GM12878 (cell line): ENCODE measurements around the gene SLC45A2. TPM values are rescaled to one million over a fixed set of nuclear protein-coding genes. Genes with fewer than 3 reads are reported as not detected.

Experiments
- CBX5 ChIP-seq: sonication (generic); IDR thresholded peaks from 2 replicates; pipeline ENCODE4 v1.6.1; 2016; ENCODE audit warnings: low read depth, moderate library complexity, mild to moderate bottlenecking, inconsistent platforms
- EED ChIP-seq: sonication (generic); IDR thresholded peaks from 2 replicates; pipeline ENCODE4 v1.6.1; 2016; ENCODE audit warnings: antibody characterized with exemption, low read depth
- FOS ChIP-seq: IDR thresholded peaks from 3 replicates; pipeline ENCODE4 v1.6.1; 2011; ENCODE audit warnings: borderline replicate concordance; ENCODE audit not compliant: insufficient read length; ENCODE audit errors: extremely low read depth
- HCFC1 ChIP-seq: fragments of 150-350 bp; IDR thresholded peaks from 2 replicates; pipeline ENCODE4 v1.6.1; 2014; ENCODE audit warnings: low read length
- IKZF2 ChIP-seq, 2 experiments: fragments of 450-650 bp; IDR thresholded peaks; 2 replicates each; pipeline ENCODE4 v1.6.1; 2017; ENCODE audit warnings: mild to moderate bottlenecking in 2 of 2, moderate library complexity in 2 of 2
- MEF2B ChIP-seq: fragments of 450-650 bp; IDR thresholded peaks from 2 replicates; pipeline ENCODE4 v1.6.1; 2018; ENCODE audit warnings: mild to moderate bottlenecking, moderate library complexity; ENCODE audit not compliant: partially characterized antibody, poor library complexity, severe bottlenecking
- MYB ChIP-seq: fragments of 150-350 bp; IDR thresholded peaks from 2 replicates; pipeline ENCODE4 v1.6.1; 2014; ENCODE audit warnings: mild to moderate bottlenecking, low read depth, low read length, borderline replicate concordance
- POLR2AphosphoS5 ChIP-seq: IDR thresholded peaks from 2 replicates; pipeline ENCODE4 v1.6.1; 2011; ENCODE audit warnings: mild to moderate bottlenecking, low read length, inconsistent platforms
- RAD21 ChIP-seq: IDR thresholded peaks from 2 replicates; pipeline ENCODE4 v1.6.1; 2011; ENCODE audit warnings: mild to moderate bottlenecking, low read depth, low read length, moderate library complexity; ENCODE audit not compliant: insufficient read depth
- SMARCA5 ChIP-seq: fragments of 450-650 bp; IDR thresholded peaks from 2 replicates; pipeline ENCODE4 v1.6.1; 2017; ENCODE audit warnings: mild to moderate bottlenecking
- SMC3 ChIP-seq: IDR thresholded peaks from 2 replicates; pipeline ENCODE4 v1.6.1; 2011; ENCODE audit warnings: low read length, improper control_type of control experiment, borderline replicate concordance
- SREBF2 ChIP-seq: IDR thresholded peaks from 2 replicates; pipeline ENCODE4 v1.6.1; 2012; ENCODE audit warnings: mild to moderate bottlenecking, low read length
- SRF ChIP-seq, 2 experiments: IDR thresholded peaks; 2 replicates each; pipeline ENCODE4 v1.6.1; 2011; ENCODE audit warnings: low read depth in 2 of 2, low read length in 2 of 2, mild to moderate bottlenecking in 1 of 2, moderate library complexity in 1 of 2
- SUPT20H ChIP-seq: IDR thresholded peaks from 2 replicates; pipeline ENCODE4 v1.6.1; 2011; ENCODE audit warnings: low read depth, mild to moderate bottlenecking, low read length, moderate library complexity, borderline replicate concordance; ENCODE audit not compliant: control insufficient read depth
- TAF1 ChIP-seq: IDR thresholded peaks from 2 replicates; pipeline ENCODE4 v1.6.1; 2011; ENCODE audit warnings: mild to moderate bottlenecking, low read depth, low read length, borderline replicate concordance
- TARDBP ChIP-seq: IDR thresholded peaks from 2 replicates; pipeline ENCODE4 v1.6.1; 2016; ENCODE audit warnings: borderline replicate concordance
- YY1 ChIP-seq: IDR thresholded peaks from 2 replicates; pipeline ENCODE4 v1.6.1; 2011; ENCODE audit warnings: low read depth, mild to moderate bottlenecking, low read length
- ZBED1 ChIP-seq: IDR thresholded peaks from 2 replicates; pipeline ENCODE4 v1.6.1; 2016; ENCODE audit warnings: borderline replicate concordance
- polyA plus RNA-seq, 11 experiments: library from polyadenylated mRNA; depleted of rRNA in 4 of 11; unstranded in 6 of 11; stranded (reverse) in 5 of 11; fragments of >200 nt; fragmentation: Nextera tagmentation in 4 of 11; fragmentation: Illumina TruSeq in 1 of 11; extraction: Ambion mirVana in 4 of 11; extraction: Trizol in 1 of 11; gene quantifications; 1 replicate in 1 of 11; 2 replicates in 10 of 11; pipeline versions ENCODE4 v1.2.1 to v1.2.3, GENCODE V29; 2011 to 2016; ENCODE audit warnings: inconsistent platforms in 2 of 11, missing spikeins in 2 of 11, low read depth in 1 of 11
- total RNA-seq, 4 experiments: library from RNA; depleted of rRNA in 3 of 4; stranded (reverse); fragments of >200 nt in 3 of 4; fragmentation: Illumina TruSeq in 1 of 4; extraction: Trizol in 1 of 4; gene quantifications; 2 replicates each; pipeline versions ENCODE4 v1.2.1 to v1.2.3, GENCODE V29; 2013 to 2021
- TF ChIP-seq, protein P1 (sequence below): IDR thresholded peaks from 2 replicates; pipeline ENCODE4 v1.6.1; 2011; ENCODE audit warnings: mild to moderate bottlenecking, low read depth, low read length, moderate library complexity; ENCODE audit not compliant: insufficient replicate concordance
- TF ChIP-seq, protein P2 (sequence below): fragments of 450-650 bp; IDR thresholded peaks from 2 replicates; pipeline ENCODE4 v1.6.1; 2017; ENCODE audit warnings: low read depth, mild to moderate bottlenecking, moderate library complexity
- TF ChIP-seq, protein P3 (sequence below): IDR thresholded peaks from 2 replicates; pipeline ENCODE4 v1.6.1; 2011; ENCODE audit warnings: borderline replicate concordance, low read depth, mild to moderate bottlenecking, moderate library complexity, low read length; ENCODE audit not compliant: insufficient read depth, poor library complexity, severe bottlenecking
- TF ChIP-seq, protein P4 (sequence below): fragments of 450-650 bp; IDR thresholded peaks from 2 replicates; pipeline ENCODE4 v1.6.1; 2017; ENCODE audit warnings: borderline replicate concordance
- TF ChIP-seq, protein P5 (sequence below): IDR thresholded peaks from 2 replicates; pipeline ENCODE4 v1.6.1; 2012; ENCODE audit warnings: low read depth, low read length, improper control_type of control experiment

SLC45A2 gene
- total and polyA plus RNA-seq, 10 of the 15 experiments (the other 5 are each of a cell fraction or from before 2014, with no cell fraction given) = 0.06 to 0.07 TPM; not detected in 8

DNA sequence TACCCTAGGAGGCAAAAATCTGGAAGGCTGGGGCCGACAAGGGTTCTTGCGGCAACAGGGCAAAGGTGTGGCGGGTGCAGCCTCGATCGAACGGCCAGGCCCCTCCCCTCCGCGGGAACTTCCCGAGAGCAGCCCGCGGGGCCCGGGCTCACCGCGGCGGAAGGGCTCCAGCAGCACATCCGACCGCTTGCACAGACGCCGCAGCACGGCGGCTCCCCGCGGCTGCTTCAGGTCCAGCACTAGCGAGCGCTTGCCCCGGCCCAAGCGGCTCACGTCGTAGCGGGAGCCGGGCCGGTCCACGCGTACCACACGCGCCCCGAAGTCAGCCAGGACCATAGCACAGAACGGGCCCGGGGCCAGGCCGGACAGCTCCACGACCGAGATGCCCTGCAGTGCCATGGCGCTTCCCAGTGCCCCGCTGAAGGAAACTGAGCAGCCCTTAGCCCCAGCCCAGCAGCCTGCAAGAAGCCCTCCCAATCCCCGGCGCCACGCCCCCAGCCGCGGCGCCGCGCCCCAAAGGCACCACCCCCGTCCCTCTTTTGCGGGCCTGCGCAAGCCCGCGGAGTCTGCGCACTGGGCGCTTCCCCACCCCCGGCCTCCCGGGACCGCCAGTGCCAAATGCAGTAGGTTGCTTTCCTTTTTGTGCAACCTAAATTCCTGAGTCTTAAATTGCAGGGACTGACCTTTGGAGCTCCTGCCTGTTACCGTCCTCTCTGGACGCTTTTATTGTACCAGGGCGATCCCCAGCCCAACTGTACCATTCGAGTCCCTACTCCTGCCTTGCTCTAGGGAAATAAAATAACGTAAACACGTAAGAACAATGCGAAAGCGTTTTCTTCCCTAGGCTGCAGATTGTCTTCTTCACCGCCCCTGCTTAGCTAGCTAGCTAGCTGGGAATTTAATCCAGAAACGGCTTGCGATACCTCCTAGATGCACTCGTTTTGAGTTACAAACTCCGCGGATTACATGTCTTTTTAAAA, 23.4 kb upstream of the SLC45A2 start, which contains the start of gene AMACR (continued):
- TF ChIP-seq, protein P1, sequence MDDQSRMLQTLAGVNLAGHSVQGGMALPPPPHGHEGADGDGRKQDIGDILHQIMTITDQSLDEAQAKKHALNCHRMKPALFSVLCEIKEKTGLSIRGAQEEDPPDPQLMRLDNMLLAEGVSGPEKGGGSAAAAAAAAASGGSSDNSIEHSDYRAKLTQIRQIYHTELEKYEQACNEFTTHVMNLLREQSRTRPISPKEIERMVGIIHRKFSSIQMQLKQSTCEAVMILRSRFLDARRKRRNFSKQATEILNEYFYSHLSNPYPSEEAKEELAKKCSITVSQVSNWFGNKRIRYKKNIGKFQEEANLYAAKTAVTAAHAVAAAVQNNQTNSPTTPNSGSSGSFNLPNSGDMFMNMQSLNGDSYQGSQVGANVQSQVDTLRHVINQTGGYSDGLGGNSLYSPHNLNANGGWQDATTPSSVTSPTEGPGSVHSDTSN = no peak
- TF ChIP-seq SMARCA5 (peak; percentile 87; the same call in 1 of the 2 replicates), POLR2AphosphoS5 (peak; percentile 92), CBX5 (0 out of 2 replicates have a peak, but pooled peaks have one; percentile 40), SRF (IDR thresholded peaks at IDR 0.05; ENCODE audit: low read depth in 2 of 2, low read length in 2 of 2) (0 out of 4 replicates have a peak, but pooled peaks of 1 of the 2 experiments have one; percentile 53), TAF1 (peak; percentile 78; the same call in 1 of the 2 replicates), IKZF2 (IDR thresholded peaks at IDR 0.05) (peak in 1 of 2 experiments; percentile 57; a peak in 2 of 4 replicates), SREBF2 (no peak), MEF2B (peak; percentile 79), TARDBP (0 out of 2 replicates have a peak, but pooled peaks have one; percentile 23), MYB (no peak), ZBED1 (peak; percentile 51; the same call in 1 of the 2 replicates), SUPT20H (no peak), HCFC1 (0 out of 2 replicates have a peak, but pooled peaks have one; percentile 9), RAD21 (no peak), FOS (no peak), SMC3 (no peak), EED (peak; percentile 38; the same call in 1 of the 2 replicates), YY1 (peak; percentile 62; the same call in 1 of the 2 replicates)
- TF ChIP-seq, protein P2, sequence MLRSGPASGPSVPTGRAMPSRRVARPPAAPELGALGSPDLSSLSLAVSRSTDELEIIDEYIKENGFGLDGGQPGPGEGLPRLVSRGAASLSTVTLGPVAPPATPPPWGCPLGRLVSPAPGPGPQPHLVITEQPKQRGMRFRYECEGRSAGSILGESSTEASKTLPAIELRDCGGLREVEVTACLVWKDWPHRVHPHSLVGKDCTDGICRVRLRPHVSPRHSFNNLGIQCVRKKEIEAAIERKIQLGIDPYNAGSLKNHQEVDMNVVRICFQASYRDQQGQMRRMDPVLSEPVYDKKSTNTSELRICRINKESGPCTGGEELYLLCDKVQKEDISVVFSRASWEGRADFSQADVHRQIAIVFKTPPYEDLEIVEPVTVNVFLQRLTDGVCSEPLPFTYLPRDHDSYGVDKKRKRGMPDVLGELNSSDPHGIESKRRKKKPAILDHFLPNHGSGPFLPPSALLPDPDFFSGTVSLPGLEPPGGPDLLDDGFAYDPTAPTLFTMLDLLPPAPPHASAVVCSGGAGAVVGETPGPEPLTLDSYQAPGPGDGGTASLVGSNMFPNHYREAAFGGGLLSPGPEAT = 0 out of 2 replicates have a peak, but pooled peaks have one; percentile 19
- TF ChIP-seq, protein P3, sequence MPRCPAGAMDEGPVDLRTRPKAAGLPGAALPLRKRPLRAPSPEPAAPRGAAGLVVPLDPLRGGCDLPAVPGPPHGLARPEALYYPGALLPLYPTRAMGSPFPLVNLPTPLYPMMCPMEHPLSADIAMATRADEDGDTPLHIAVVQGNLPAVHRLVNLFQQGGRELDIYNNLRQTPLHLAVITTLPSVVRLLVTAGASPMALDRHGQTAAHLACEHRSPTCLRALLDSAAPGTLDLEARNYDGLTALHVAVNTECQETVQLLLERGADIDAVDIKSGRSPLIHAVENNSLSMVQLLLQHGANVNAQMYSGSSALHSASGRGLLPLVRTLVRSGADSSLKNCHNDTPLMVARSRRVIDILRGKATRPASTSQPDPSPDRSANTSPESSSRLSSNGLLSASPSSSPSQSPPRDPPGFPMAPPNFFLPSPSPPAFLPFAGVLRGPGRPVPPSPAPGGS = peak; percentile 54
- TF ChIP-seq, protein P4, sequence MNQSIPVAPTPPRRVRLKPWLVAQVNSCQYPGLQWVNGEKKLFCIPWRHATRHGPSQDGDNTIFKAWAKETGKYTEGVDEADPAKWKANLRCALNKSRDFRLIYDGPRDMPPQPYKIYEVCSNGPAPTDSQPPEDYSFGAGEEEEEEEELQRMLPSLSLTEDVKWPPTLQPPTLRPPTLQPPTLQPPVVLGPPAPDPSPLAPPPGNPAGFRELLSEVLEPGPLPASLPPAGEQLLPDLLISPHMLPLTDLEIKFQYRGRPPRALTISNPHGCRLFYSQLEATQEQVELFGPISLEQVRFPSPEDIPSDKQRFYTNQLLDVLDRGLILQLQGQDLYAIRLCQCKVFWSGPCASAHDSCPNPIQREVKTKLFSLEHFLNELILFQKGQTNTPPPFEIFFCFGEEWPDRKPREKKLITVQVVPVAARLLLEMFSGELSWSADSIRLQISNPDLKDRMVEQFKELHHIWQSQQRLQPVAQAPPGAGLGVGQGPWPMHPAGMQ = no peak
- TF ChIP-seq, protein P5, sequence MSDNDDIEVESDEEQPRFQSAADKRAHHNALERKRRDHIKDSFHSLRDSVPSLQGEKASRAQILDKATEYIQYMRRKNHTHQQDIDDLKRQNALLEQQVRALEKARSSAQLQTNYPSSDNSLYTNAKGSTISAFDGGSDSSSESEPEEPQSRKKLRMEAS = 0 out of 2 replicates have a peak, but pooled peaks have one; percentile 18
